A549 (cell line): Measurements from ENCODE around the gene CENPB.

Source experiments
- BHLHE40 ChIP-seq: IDR thresholded peaks from 2 replicates; pipeline ENCODE4 v1.6.1; 2012; ENCODE audit warnings: low read depth, low read length, inconsistent platforms
- CTCF ChIP-seq: fragments of >200 bp; sonication (Bioruptor Twin); formaldehyde crosslinking; IDR thresholded peaks from 3 replicates; pipeline ENCODE4 v1.5.1; 2016
- EP300 ChIP-seq, 2 experiments: fragments of >200 bp; sonication (Bioruptor Twin); formaldehyde crosslinking; IDR thresholded peaks; 2 replicates in 1 of 2; 3 replicates in 1 of 2; pipeline ENCODE4 v1.6.1; 2016 to 2017
- JUN ChIP-seq, 2 experiments: fragments of >200 bp; sonication (Bioruptor Twin); formaldehyde crosslinking; IDR thresholded peaks; 2 replicates in 1 of 2; 3 replicates in 1 of 2; pipeline ENCODE4 v1.6.1; 2016 to 2017
- KDM1A ChIP-seq: fragments of 200-600 bp; sonication (generic); IDR thresholded peaks from 2 replicates; pipeline ENCODE4 v1.6.1; 2016; ENCODE audit warnings: low read depth, mild to moderate bottlenecking
- KDM5A ChIP-seq: fragments of 200-600 bp; sonication (generic); IDR thresholded peaks from 2 replicates; pipeline ENCODE4 v1.6.1; 2016; ENCODE audit warnings: antibody characterized with exemption, mild to moderate bottlenecking
- MAFK ChIP-seq: fragments of 450-650 bp; IDR thresholded peaks from 2 replicates; pipeline ENCODE4 v1.6.1; 2014; ENCODE audit not compliant: partially characterized antibody
- POLR2A ChIP-seq: IDR thresholded peaks from 2 replicates; pipeline ENCODE4 v1.6.1; 2012; ENCODE audit warnings: mild to moderate bottlenecking, low read length
- USF2 ChIP-seq: fragments of 450-650 bp; IDR thresholded peaks from 2 replicates; pipeline ENCODE4 v1.6.1; 2014; ENCODE audit warnings: antibody characterized with exemption

GRCh38 chr20:3788685-3789155, 2.2 kb upstream of the CENPB start:
- no peak for TF ChIP-seq BHLHE40
- no peak for TF ChIP-seq CTCF
- no peak for TF ChIP-seq USF2
- TF ChIP-seq KDM1A = no peak
- TF ChIP-seq KDM5A = no peak
- no peak for TF ChIP-seq MAFK
- no peak for TF ChIP-seq JUN (IDR thresholded peaks at IDR 0.05)
- no peak for TF ChIP-seq EP300 (IDR thresholded peaks at IDR 0.05)
- no peak for TF ChIP-seq POLR2A
